Activated naive CD4-positive, alpha-beta T cell treated with anti-CD3 and anti-CD28 coated beads for 36 hours (primary cell): ENCODE data around the gene HPGD. TPM values are rescaled to one million over a fixed set of nuclear protein-coding genes. Genes with fewer than 3 reads are reported as not detected.
A peak's percentile ranks its signal among the peaks of the same experiment; 100 is the strongest.

Source experiments
- CTCF ChIA-PET: fragments of 350-600 bp; sonication (Branson Sonifier 250); formaldehyde crosslinking; loops from one replicate; lab custom pipeline; 2021; ENCODE audit warnings: antibody characterized with exemption; lab: Charles Lee
- DNase-seq: peaks from one replicate; pipeline ENCODE4 v3.0.0-alpha.2; 2020
- H3K27ac Mint-ChIP-seq: one replicate; pipeline ENCODE4 v1.8.0; 2021; ENCODE audit warnings: mild to moderate bottlenecking, mixed read lengths
- H3K27me3 Mint-ChIP-seq: one replicate; pipeline ENCODE4 v1.8.0; 2021; ENCODE audit warnings: low read depth, mixed read lengths
- H3K36me3 Mint-ChIP-seq: one replicate; pipeline ENCODE4 v1.8.0; 2021; ENCODE audit warnings: low read depth, mixed read lengths
- H3K4me1 Mint-ChIP-seq: one replicate; pipeline ENCODE4 v1.8.0; 2021; ENCODE audit warnings: low read depth, mixed read lengths
- H3K4me3 Mint-ChIP-seq: one replicate; pipeline ENCODE4 v1.8.0; 2021; ENCODE audit warnings: mild to moderate bottlenecking, moderate library complexity, mixed read lengths
- H3K9me3 Mint-ChIP-seq: one replicate; pipeline ENCODE4 v1.8.0; 2021; ENCODE audit warnings: mixed read lengths
- intact Hi-C: fragments of 100-400 bp; cut with micrococcal nuclease; formaldehyde crosslinking; loops from one replicate; pipeline ENCODE4 v1.15.1; 2023
- total RNA-seq, 2 experiments: library from RNA; stranded (reverse); gene quantifications; one replicate each; pipeline ENCODE4 v1.2.3, GENCODE V29; 2021

HPGD gene
- total RNA-seq, 2 experiments from 2014 or later = 1.5 to 2.8 TPM

- peaks cover 35% of the 10 kb centered on the region for H3K27me3 Mint-ChIP-seq
- H3K4me3 Mint-ChIP-seq = peak overlapping the region; percentile 68
- peak; percentile 25 for DNase-seq
- no peaks in the 10 kb centered on the region for H3K9me3 Mint-ChIP-seq
- intact Hi-C loops = loop anchor here (2.0 to 5.0 kb wide), 4 partner anchors 99 to 304 kb away; no protein-coding TSS in a partner anchor
- CTCF ChIA-PET = no interaction called here
- H3K36me3 Mint-ChIP-seq = no peaks in the 10 kb centered on the region
- peaks cover 13% of the 10 kb centered on the region for H3K4me1 Mint-ChIP-seq
- H3K27ac Mint-ChIP-seq = peak overlapping the region; percentile 46
These were observed 497 bp downstream of the HPGD start for GRCh38 chr4:174521800-174522182.

- intact Hi-C loops = loop anchor here (5.0 kb wide), 2 partner anchors 98 to 303 kb away; no protein-coding TSS in a partner anchor
- no peaks in the 10 kb centered on the region for H3K36me3 Mint-ChIP-seq
These were observed 1.6 kb downstream of the HPGD start for GRCh38 chr4:174520660-174521059.

GRCh38 chr4:174517502-174518445, 4.5 kb downstream of the HPGD start:
- Mint-ChIP-seq H3K27me3 (peaks cover 13% of the 10 kb centered on the region), H3K4me1 (peaks cover 5% of the 10 kb centered on the region), H3K4me3 (no peak overlapping the region), H3K9me3 (no peaks in the 10 kb centered on the region), H3K36me3 (no peaks in the 10 kb centered on the region), H3K27ac (no peak overlapping the region)
- intact Hi-C loops = no loop called here
- no peak for DNase-seq
- CTCF ChIA-PET = interaction anchor here (0.6 kb wide), 1 partner anchor 10 kb away, joined by 3 read pairs; no protein-coding TSS in a partner anchor

More at GRCh38 chr4:174520660-174521059, 1.6 kb downstream of the HPGD start:
- H3K9me3 Mint-ChIP-seq = no peaks in the 10 kb centered on the region
- no peak overlapping the region for H3K27ac Mint-ChIP-seq
- no peak for DNase-seq
- CTCF ChIA-PET = no interaction called here
- peaks cover 13% of the 10 kb centered on the region for H3K4me1 Mint-ChIP-seq
- H3K27me3 Mint-ChIP-seq = peaks cover 32% of the 10 kb centered on the region
- H3K4me3 Mint-ChIP-seq = no peak overlapping the region

- no peak for DNase-seq
- Mint-ChIP-seq H3K27ac (no peak overlapping the region), H3K36me3 (no peaks in the 10 kb centered on the region), H3K9me3 (no peaks in the 10 kb centered on the region), H3K27me3 (peaks cover 8% of the 10 kb centered on the region), H3K4me1 (peaks cover 2% of the 10 kb centered on the region), H3K4me3 (no peak overlapping the region)
- intact Hi-C loops = no loop called here
- CTCF ChIA-PET = no interaction called here
These were observed 5.5 kb downstream of the HPGD start for GRCh38 chr4:174516794-174517193.

GRCh38 chr4:174516345-174516744, 5.9 kb downstream of the HPGD start:
- CTCF ChIA-PET = no interaction called here
- DNase-seq = no peak
- peaks cover 3% of the 10 kb centered on the region for H3K27me3 Mint-ChIP-seq
- H3K27ac Mint-ChIP-seq = no peak overlapping the region
- intact Hi-C loops = no loop called here
- H3K4me1 Mint-ChIP-seq = peaks cover 2% of the 10 kb centered on the region
- H3K9me3 Mint-ChIP-seq = no peaks in the 10 kb centered on the region
- no peaks in the 10 kb centered on the region for H3K36me3 Mint-ChIP-seq
- no peak overlapping the region for H3K4me3 Mint-ChIP-seq

GRCh38 chr4:174512745-174513144, 9.5 kb downstream of the HPGD start:
- Mint-ChIP-seq H3K27me3 (no peaks in the 10 kb centered on the region), H3K27ac (no peak overlapping the region), H3K9me3 (no peaks in the 10 kb centered on the region), H3K4me1 (peaks cover 2% of the 10 kb centered on the region), H3K4me3 (no peak overlapping the region), H3K36me3 (no peaks in the 10 kb centered on the region)
- no peak for DNase-seq
- intact Hi-C loops = no loop called here
- CTCF ChIA-PET = no interaction called here

GRCh38 chr4:174505892-174506291, 16.4 kb downstream of the HPGD start:
- DNase-seq = no peak
- Mint-ChIP-seq H3K27me3 (no peaks in the 10 kb centered on the region), H3K9me3 (no peaks in the 10 kb centered on the region), H3K4me3 (no peak overlapping the region), H3K27ac (no peak overlapping the region), H3K4me1 (no peaks in the 10 kb centered on the region), H3K36me3 (no peaks in the 10 kb centered on the region)
- CTCF ChIA-PET = no interaction called here
- intact Hi-C loops = no loop called here

- no peaks in the 10 kb centered on the region for H3K27me3 Mint-ChIP-seq
- intact Hi-C loops = no loop called here
- no peaks in the 10 kb centered on the region for H3K4me1 Mint-ChIP-seq
- CTCF ChIA-PET = no interaction called here
- no peaks in the 10 kb centered on the region for H3K36me3 Mint-ChIP-seq
- H3K4me3 Mint-ChIP-seq = no peak overlapping the region
- no peak overlapping the region for H3K27ac Mint-ChIP-seq
- DNase-seq = no peak
- no peaks in the 10 kb centered on the region for H3K9me3 Mint-ChIP-seq
These were observed 17.3 kb downstream of the HPGD start for GRCh38 chr4:174505007-174505406.

GRCh38 chr4:174503079-174503715, 19.1 kb downstream of the HPGD start:
- no peak for DNase-seq
- CTCF ChIA-PET = no interaction called here
- H3K36me3 Mint-ChIP-seq = no peaks in the 10 kb centered on the region
- no peaks in the 10 kb centered on the region for H3K9me3 Mint-ChIP-seq
- H3K4me1 Mint-ChIP-seq = no peaks in the 10 kb centered on the region
- no peaks in the 10 kb centered on the region for H3K27me3 Mint-ChIP-seq
- intact Hi-C loops = no loop called here
- H3K4me3 Mint-ChIP-seq = no peak overlapping the region
- no peak overlapping the region for H3K27ac Mint-ChIP-seq

- Mint-ChIP-seq H3K9me3 (no peaks in the 10 kb centered on the region), H3K36me3 (no peaks in the 10 kb centered on the region), H3K4me3 (no peak overlapping the region), H3K27ac (no peak overlapping the region), H3K4me1 (peaks cover 4% of the 10 kb centered on the region), H3K27me3 (no peaks in the 10 kb centered on the region)
- CTCF ChIA-PET = no interaction called here
- no peak for DNase-seq
- intact Hi-C loops = no loop called here
These were observed 25.5 kb downstream of the HPGD start for GRCh38 chr4:174496631-174497432.

GRCh38 chr4:174495626-174496025, 26.7 kb downstream of the HPGD start:
- DNase-seq = no peak
- Mint-ChIP-seq H3K4me3 (no peak overlapping the region), H3K9me3 (no peaks in the 10 kb centered on the region), H3K36me3 (no peaks in the 10 kb centered on the region), H3K27me3 (no peaks in the 10 kb centered on the region), H3K4me1 (peaks cover 4% of the 10 kb centered on the region), H3K27ac (no peak overlapping the region)
- CTCF ChIA-PET = no interaction called here
- intact Hi-C loops = no loop called here

- peaks cover 4% of the 10 kb centered on the region for H3K4me1 Mint-ChIP-seq
- H3K36me3 Mint-ChIP-seq = no peaks in the 10 kb centered on the region
- H3K9me3 Mint-ChIP-seq = no peaks in the 10 kb centered on the region
- peak overlapping the region; percentile 2 for H3K27ac Mint-ChIP-seq
- no peak for DNase-seq
- no peak overlapping the region for H3K4me3 Mint-ChIP-seq
- CTCF ChIA-PET = no interaction called here
- intact Hi-C loops = loop anchor here (5.0 kb wide), 1 partner anchor 72 kb away; no protein-coding TSS in a partner anchor
- no peaks in the 10 kb centered on the region for H3K27me3 Mint-ChIP-seq
These were observed 27.6 kb downstream of the HPGD start for GRCh38 chr4:174494726-174495125.
